Measurements from ENCODE around the gene TYW5. TPM values are rescaled to one million over a fixed set of nuclear protein-coding genes. Genes with fewer than 3 reads are reported as not detected.

The TYW5 gene
- total and polyA plus RNA-seq, 12 donors, result 1.9 to 3.5 (median 2.6) TPM

- WGBS, 2 donors, result 90 to 92% methylated on average over 3 of the region's 3 CpGs
- Histone ChIP-seq H3K36me3 (peaks cover 0 to 13% (median 0%) of the 10 kb centered on the region in 9 donors), H3K27me3 (no peaks in the 10 kb centered on the region), H3K27ac (no peak overlapping the region), H3K9me3 (no peaks in the 10 kb centered on the region), H3K4me3 (no peak overlapping the region), H3K4me1 (peaks cover 0 to 12% (median 4%) of the 10 kb centered on the region in 9 donors)
- no peak for DNase-seq
- no peak for ATAC-seq
- intact Hi-C loops (cut with DNase I), result loop anchor here in 7 of 10 donors (5.0 to 10.0 kb wide), 3 partner anchors 719 to 729 kb away; no protein-coding TSS in a partner anchor
- no peak for TF ChIP-seq CTCF (IDR thresholded peaks at IDR 0.05)
Observed at GRCh38 chr2:199975273-199975895, 20.1 kb upstream of the TYW5 start.

- TF ChIP-seq CTCF (IDR thresholded peaks at IDR 0.05), result peak; percentile 11 to 61 (median 50)
- Histone ChIP-seq H3K27ac (no peak overlapping the region), H3K9me3 (no peaks in the 10 kb centered on the region), H3K4me3 (no peak overlapping the region), H3K36me3 (peaks cover 0 to 28% (median 0%) of the 10 kb centered on the region in 9 donors), H3K4me1 (peaks cover 0 to 3% (median 0%) of the 10 kb centered on the region in 9 donors), H3K27me3 (no peaks in the 10 kb centered on the region)
- intact Hi-C loops (cut with DNase I), result loop anchor here in 6 of 10 donors (2.0 to 10.0 kb wide), 3 partner anchors 507 to 731 kb away; no protein-coding TSS in a partner anchor
- ATAC-seq, result peak in 4 of 8 donors; percentile 28 to 66 (median 46)
- WGBS, 2 donors, result 33% methylated on average over 2 of the region's 2 CpGs
- no peak for DNase-seq
Observed at GRCh38 chr2:199973703-199974102, 18.4 kb upstream of the TYW5 start.

- 86 to 89% methylated on average over 6 of the region's 6 CpGs for WGBS, 2 donors
- TF ChIP-seq CTCF (IDR thresholded peaks at IDR 0.05), result no peak
- H3K27ac ChIP-seq, result no peak overlapping the region
Observed at GRCh38 chr2:199972088-199972626, 16.9 kb upstream of the TYW5 start.

GRCh38 chr2:199968126-199968525 is 12.8 kb upstream of the TYW5 start:
- Histone ChIP-seq H3K4me1 (no peaks in the 10 kb centered on the region), H3K36me3 (peaks cover 0 to 68% (median 19%) of the 10 kb centered on the region in 9 donors), H3K9me3 (no peaks in the 10 kb centered on the region), H3K27ac (no peak overlapping the region), H3K27me3 (no peaks in the 10 kb centered on the region), H3K4me3 (no peak overlapping the region)
- 88 to 100% methylated on average over 1 of the region's 1 CpG for WGBS, 2 donors
- no peak for TF ChIP-seq CTCF (IDR thresholded peaks at IDR 0.05)
- DNase-seq, result no peak
- intact Hi-C loops (cut with DNase I), result no loop called here
- ATAC-seq, result no peak

More at GRCh38 chr2:199972088-199972626, 16.9 kb upstream of the TYW5 start:
- Histone ChIP-seq H3K27me3 (no peaks in the 10 kb centered on the region), H3K4me1 (no peaks in the 10 kb centered on the region), H3K36me3 (peaks cover 0 to 30% (median 0%) of the 10 kb centered on the region in 9 donors), H3K4me3 (no peak overlapping the region), H3K9me3 (no peaks in the 10 kb centered on the region)
- ATAC-seq (no peak), DNase-seq (no peak)
- intact Hi-C loops (cut with DNase I), result loop anchor here in 6 of 10 donors (2.0 to 10.0 kb wide), 3 partner anchors 509 to 733 kb away; no protein-coding TSS in a partner anchor
